Ovary (tissue), 9 donors: ENCODE data around the gene ZNF202. TPM values are rescaled to one million over a fixed set of nuclear protein-coding genes. Genes with fewer than 3 reads are reported as not detected.

Source experiments
- DNase-seq, 5 donors: peaks; one replicate each; pipeline ENCODE4 v3.0.0-alpha.2; 2019 to 2020
- H3K27ac ChIP-seq, 2 donors: fragments of 200-600 bp; one replicate each; pipeline versions ENCODE4 v1.5.1 to v1.8.0; 2019 to 2022
- H3K27me3 ChIP-seq: fragments of 200-600 bp; one replicate; pipeline ENCODE4 v1.8.0; 2022
- H3K36me3 ChIP-seq: fragments of 200-600 bp; sonication (generic); one replicate; pipeline ENCODE4 v1.5.1; 2019
- H3K4me1 ChIP-seq: one replicate; pipeline ENCODE4 v1.8.1; 2013; ENCODE audit warnings: mild to moderate bottlenecking, moderate library complexity; ENCODE audit not compliant: insufficient read depth
- H3K4me3 ChIP-seq: fragments of 200-600 bp; sonication (generic); one replicate; pipeline ENCODE4 v1.5.1; 2017
- H3K9me3 ChIP-seq, 2 donors: fragments of 200-600 bp in 1 of 2; sonication (generic) in 1 of 2; one replicate each; pipeline versions ENCODE4 v1.5.1 to v1.8.1; 2013 to 2019; ENCODE audit warnings: mild to moderate bottlenecking in 1 of 2, moderate library complexity in 1 of 2
- CTCF ChIP-seq, 3 donors: fragments of 450-650 bp in 2 of 3; fragments of 200-600 bp in 1 of 3; IDR thresholded peaks; one replicate each; pipeline versions ENCODE4 v1.5.1 to v1.8.0; 2016 to 2022; ENCODE audit warnings: antibody characterized with exemption in 3 of 3, mild to moderate bottlenecking in 1 of 3
- EP300 ChIP-seq: sonication (generic); formaldehyde crosslinking; IDR thresholded peaks from one replicate; pipeline ENCODE4 v1.6.1; 2017; ENCODE audit warnings: antibody characterized with exemption
- POLR2A ChIP-seq: fragments of 450-650 bp; IDR thresholded peaks from one replicate; pipeline ENCODE4 v1.6.1; 2017; ENCODE audit warnings: antibody characterized with exemption, mild to moderate bottlenecking, moderate library complexity
- WGBS, 3 donors: extraction: QIAGEN DNeasy Blood & Tissue Kit in 1 of 3; methylation state at CpG; one replicate each; pipeline versions ENCODE4 v1.1.5 to v1.1.7; 2013 to 2017; 5-methylcytosine and 5-hydroxymethylcytosine counted together
- intact Hi-C, 4 donors: fragments of 100-400 bp; cut with DNase I; formaldehyde crosslinking; loops; one replicate each; pipeline versions ENCODE4 v1.11.0 to v1.15.1; 2022 to 2023
- polyA plus RNA-seq, 2 donors: library from polyadenylated mRNA; stranded (reverse); fragments of 200-250 nt in 1 of 2; fragments of 350-450 nt in 1 of 2; fragmentation: Illumina TruSeq in 1 of 2; extraction: RNeasy Lipid Tissue Mini Kit (QIAGEN cat#74804) in 1 of 2; gene quantifications; one replicate each; pipeline ENCODE4 v1.2.3, GENCODE V29; 2013 to 2014
- small RNA-seq: library from RNA; depleted of rRNA; stranded (forward); fragments of <200 nt; gene quantifications from one replicate; pipeline ENCODE3, GENCODE V24; 2016
- total RNA-seq, 7 donors: library from RNA; depleted of rRNA in 2 of 7; stranded (reverse); fragments of >200 nt in 2 of 7; fragmentation: NEBNext Ultra II Directional in 3 of 7; extraction: Animal tissue kit (Norgen Biotek cat#: 25700) in 3 of 7; gene quantifications; one replicate each; pipeline versions ENCODE4 v1.1.0 to v1.2.4, GENCODE V29; 2016 to 2023
- donor health status: DM: no; HTN: no; CAD: no; lungs with moderate emphysema.
- donor health status: DM: no; HTN: no; CAD: no.
- donor health status: Bipolar disorder and iron deficiency.
- donor health status: DM: yes; HTN: yes; CAD: no.
- donor health status: DM: no; HTN: no; CAD: no.
- donor health status: DM: yes; HTN: yes; CAD: no.

Gene ZNF202
- total and polyA plus RNA-seq, 9 donors = 4.7 to 20.8 (median 12.5) TPM

GRCh38 chr11:123677510-123677909, 64.0 kb downstream of the ZNF202 start:
- no peak for DNase-seq
- WGBS, 3 donors = 57 to 65% (median 62%) methylated on average over 2 of the region's 2 CpGs
- Histone ChIP-seq H3K9me3 (no peaks in the 10 kb centered on the region), H3K27me3 (no peaks in the 10 kb centered on the region), H3K36me3 (no peaks in the 10 kb centered on the region), H3K4me1 (no peaks in the 10 kb centered on the region), H3K4me3 (no peak overlapping the region), H3K27ac (no peak overlapping the region)
- intact Hi-C loops = no loop called here
- TF ChIP-seq POLR2A (no peak), EP300 (no peak), CTCF (IDR thresholded peaks at IDR 0.05) (no peak)

GRCh38 chr11:123674297-123674696, 67.2 kb downstream of the ZNF202 start:
- intact Hi-C loops = no loop called here
- Histone ChIP-seq H3K27ac (no peak overlapping the region), H3K4me3 (no peak overlapping the region), H3K27me3 (no peaks in the 10 kb centered on the region), H3K4me1 (no peaks in the 10 kb centered on the region), H3K36me3 (no peaks in the 10 kb centered on the region), H3K9me3 (no peaks in the 10 kb centered on the region)
- 46 to 89% (median 47%) methylated on average over 2 of the region's 2 CpGs for WGBS, 3 donors
- TF ChIP-seq CTCF (IDR thresholded peaks at IDR 0.05) (no peak), POLR2A (no peak), EP300 (no peak)
- no peak for DNase-seq

Small RNA genes lying within 50 kb of the gene (small RNA-seq; reads per million reads assigned to genes)
- not detected for gene RNU1-21P

Other genes starting within 250 kb of the ZNF202 start
- gene SCN3B, start 87.0 kb downstream of the ZNF202 start, total RNA-seq = 1 to 10 TPM in 5 of 7 donors, under 1 TPM in 2; 0.66 to 3.1 (median 1.2) TPM
- 1 to 10 TPM; 1.4 to 2.9 TPM for gene SCN3B, start 87.0 kb downstream of the ZNF202 start, polyA plus RNA-seq
- gene OR6X1, start 12.9 kb upstream of the ZNF202 start, total RNA-seq = not detected
- not detected for gene OR6X1, start 12.9 kb upstream of the ZNF202 start, polyA plus RNA-seq
- not detected for gene OR6M1, start 64.7 kb upstream of the ZNF202 start, total RNA-seq
- gene OR6M1, start 64.7 kb upstream of the ZNF202 start, polyA plus RNA-seq = not detected
- not detected for gene TMEM225, start 144.0 kb upstream of the ZNF202 start, total RNA-seq
- gene TMEM225, start 144.0 kb upstream of the ZNF202 start, polyA plus RNA-seq = not detected
- 1 to 10 TPM in 1 of 7 donors, under 1 TPM in 2, not detected in 4; 0.08 to 1.8 (median 0.24) TPM for gene OR8D4, start 160.5 kb upstream of the ZNF202 start, total RNA-seq
- gene OR8D4, start 160.5 kb upstream of the ZNF202 start, polyA plus RNA-seq = not detected
- gene OR4D5, start 198.0 kb upstream of the ZNF202 start, total RNA-seq = under 1 TPM in 1 of 7 donors, not detected in 6; 0.46 TPM
- gene OR4D5, start 198.0 kb upstream of the ZNF202 start, polyA plus RNA-seq = not detected
- not detected for gene OR6T1, start 202.2 kb upstream of the ZNF202 start, total RNA-seq
- not detected for gene OR6T1, start 202.2 kb upstream of the ZNF202 start, polyA plus RNA-seq
- gene OR10S1, start 236.1 kb upstream of the ZNF202 start, total RNA-seq = not detected
- gene OR10S1, start 236.1 kb upstream of the ZNF202 start, polyA plus RNA-seq = not detected